Prostate gland (tissue), 2 donors: Measurements from ENCODE around the gene CCDC47. TPM values are rescaled to one million over a fixed set of nuclear protein-coding genes. Genes with fewer than 3 reads are reported as not detected.

Source experiments
- DNase-seq: peaks from one replicate; pipeline ENCODE4 v3.0.0-alpha.2; 2019; ENCODE audit warnings: low spot score
- H3K27ac ChIP-seq, 2 donors: fragments of 200-600 bp; sonication (generic); 2 replicates each; pipeline ENCODE4 v1.5.1; 2017 to 2019
- H3K27me3 ChIP-seq: fragments of 200-600 bp; sonication (generic); replicated peaks from 2 replicates; pipeline ENCODE4 v1.5.1; 2019; ENCODE audit not compliant: insufficient read depth
- H3K36me3 ChIP-seq, 2 donors: fragments of 200-600 bp; sonication (generic); 1 replicate in 1 of 2; 2 replicates in 1 of 2; pipeline versions ENCODE4 v1.5.1 to v1.8.1; 2017 to 2019
- H3K4me1 ChIP-seq: fragments of 200-600 bp; sonication (generic); replicated peaks from 2 replicates; pipeline ENCODE4 v1.5.1; 2019
- H3K4me3 ChIP-seq, 2 donors: fragments of 200-600 bp; sonication (generic); 2 replicates each; pipeline ENCODE4 v1.5.1; 2017 to 2019
- H3K9me3 ChIP-seq: fragments of 200-600 bp; sonication (generic); 2 replicates; pipeline ENCODE4 v1.5.1; 2017
- CTCF ChIP-seq, 4 experiments: fragments of 200-600 bp in 2 of 4; fragments of 450-650 bp in 2 of 4; sonication (generic) in 2 of 4; IDR thresholded peaks; 1 replicate in 3 of 4; 2 replicates in 1 of 4; pipeline ENCODE4 v1.5.1; 2016 to 2019; ENCODE audit warnings: antibody characterized with exemption in 4 of 4, mild to moderate bottlenecking in 2 of 4, moderate library complexity in 2 of 4
- POLR2A ChIP-seq: fragments of 450-650 bp; IDR thresholded peaks from one replicate; pipeline ENCODE4 v1.6.1; 2016; ENCODE audit warnings: antibody characterized with exemption, mild to moderate bottlenecking
- POLR2AphosphoS5 ChIP-seq: sonication (generic); formaldehyde crosslinking; IDR thresholded peaks from one replicate; pipeline ENCODE4 v1.6.1; 2017; ENCODE audit warnings: antibody characterized with exemption
- WGBS: methylation state at CpG from one replicate; pipeline ENCODE4 v1.1.5; 2018; 5-methylcytosine and 5-hydroxymethylcytosine counted together
- intact Hi-C: fragments of 100-400 bp; cut with DNase I; formaldehyde crosslinking; loops from one replicate; pipeline ENCODE4 v1.14.2; 2022
- total RNA-seq, 2 donors: library from RNA; depleted of rRNA; stranded (reverse); fragments of >200 nt; gene quantifications; one replicate each; pipeline ENCODE4 v1.1.0, GENCODE V29; 2016

CCDC47 gene
- total RNA-seq, 2 donors from 2014 or later = 50.3 to 90.8 TPM

GRCh38 chr17:63786117-63786516 lies 12.7 kb upstream of the CCDC47 start:
- H3K27ac ChIP-seq = no peak overlapping the region
- no peak for DNase-seq
- no peaks in the 10 kb centered on the region for H3K27me3 ChIP-seq
- H3K9me3 ChIP-seq = no peaks in the 10 kb centered on the region
- peaks cover 0 to 3% of the 10 kb centered on the region in 2 donors for H3K36me3 ChIP-seq
- H3K4me3 ChIP-seq = no peak overlapping the region
- intact Hi-C loops = no loop called here
- TF ChIP-seq POLR2A (no peak), POLR2AphosphoS5 (no peak), CTCF (IDR thresholded peaks at IDR 0.05) (no peak)
- peaks cover under 1% of the 10 kb centered on the region for H3K4me1 ChIP-seq
- 92% methylated on average over 1 of the region's 1 CpG for WGBS

GRCh38 chr17:63785556-63785955 lies 12.2 kb upstream of the CCDC47 start:
- no peaks in the 10 kb centered on the region for H3K9me3 ChIP-seq
- peaks cover 4% of the 10 kb centered on the region for H3K4me1 ChIP-seq
- intact Hi-C loops = no loop called here
- H3K27me3 ChIP-seq = no peaks in the 10 kb centered on the region
- DNase-seq = no peak
- no peak overlapping the region for H3K4me3 ChIP-seq
- TF ChIP-seq POLR2A = no peak
- no peak for TF ChIP-seq POLR2AphosphoS5
- TF ChIP-seq CTCF (IDR thresholded peaks at IDR 0.05) = no peak
- peaks cover 0 to 3% of the 10 kb centered on the region in 2 donors for H3K36me3 ChIP-seq
- no peak overlapping the region for H3K27ac ChIP-seq
- 76% methylated on average over 1 of the region's 1 CpG for WGBS

GRCh38 chr17:63783522-63783921 lies 10.1 kb upstream of the CCDC47 start:
- H3K9me3 ChIP-seq = no peaks in the 10 kb centered on the region
- intact Hi-C loops = no loop called here

GRCh38 chr17:63780928-63781327 lies 7.5 kb upstream of the CCDC47 start:
- intact Hi-C loops = no loop called here
- Histone ChIP-seq H3K4me3 (no peak overlapping the region), H3K27me3 (no peaks in the 10 kb centered on the region), H3K36me3 (no peaks in the 10 kb centered on the region), H3K4me1 (peaks cover 9% of the 10 kb centered on the region), H3K9me3 (no peaks in the 10 kb centered on the region), H3K27ac (peak overlapping the region; percentile 62 to 78)
- no peak for TF ChIP-seq POLR2A
- no peak for TF ChIP-seq POLR2AphosphoS5
- no peak for TF ChIP-seq CTCF (IDR thresholded peaks at IDR 0.05)
- DNase-seq = no peak
- 93% methylated on average over 4 of the region's 4 CpGs for WGBS

More at GRCh38 chr17:63783522-63783921, 10.1 kb upstream of the CCDC47 start:
- Histone ChIP-seq H3K36me3 (peaks cover 0 to 3% of the 10 kb centered on the region in 2 donors), H3K4me1 (peaks cover 6% of the 10 kb centered on the region), H3K27me3 (no peaks in the 10 kb centered on the region), H3K27ac (no peak overlapping the region), H3K4me3 (no peak overlapping the region)
- TF ChIP-seq CTCF (IDR thresholded peaks at IDR 0.05) (no peak), POLR2A (no peak), POLR2AphosphoS5 (no peak)
- WGBS = 83% methylated on average over 6 of the region's 6 CpGs
- DNase-seq = no peak

- WGBS = 42% methylated on average over 1 of the region's 1 CpG
- Histone ChIP-seq H3K4me1 (peaks cover 9% of the 10 kb centered on the region), H3K27me3 (no peaks in the 10 kb centered on the region), H3K36me3 (no peaks in the 10 kb centered on the region), H3K9me3 (no peaks in the 10 kb centered on the region), H3K4me3 (no peak overlapping the region), H3K27ac (peak overlapping the region; percentile 62 to 78)
- TF ChIP-seq POLR2A (peak; percentile 64), CTCF (IDR thresholded peaks at IDR 0.05) (no peak), POLR2AphosphoS5 (peak; percentile 93)
- DNase-seq = peak; percentile 57
- intact Hi-C loops = no loop called here
These were observed 7.1 kb upstream of the CCDC47 start for GRCh38 chr17:63780507-63780906.
